Mucosa of descending colon (tissue), 3 donors: Measurements from ENCODE around the gene OMD. TPM values are rescaled to one million over a fixed set of nuclear protein-coding genes. Genes with fewer than 3 reads are reported as not detected.

ENCODE experiments used
- ATAC-seq: fragments of 200-7000 bp; cut with Tn5 transposase; one replicate; pipeline ENCODE4 v1.9.1; 2020; ENCODE audit warnings: mild to moderate bottlenecking, moderate library complexity
- DNase-seq, 3 donors: peaks; one replicate each; pipeline ENCODE4 v3.0.0-alpha.2; 2020
- H3K36me3 ChIP-seq: fragments of 200-600 bp; one replicate; pipeline ENCODE4 v1.8.0; 2021; ENCODE audit warnings: low read depth, mild to moderate bottlenecking
- H3K4me1 ChIP-seq: fragments of 200-600 bp; one replicate; pipeline ENCODE4 v1.8.0; 2021; ENCODE audit warnings: low read depth, mild to moderate bottlenecking
- H3K4me3 ChIP-seq: fragments of 200-600 bp; one replicate; pipeline ENCODE4 v1.8.0; 2021; ENCODE audit warnings: mild to moderate bottlenecking
- H3K9me3 ChIP-seq: fragments of 200-600 bp; one replicate; pipeline ENCODE4 v1.8.0; 2021; ENCODE audit warnings: mild to moderate bottlenecking
- CTCF ChIP-seq: fragments of 200-600 bp; IDR thresholded peaks from one replicate; pipeline ENCODE4 v1.8.0; 2022; ENCODE audit warnings: antibody characterized with exemption, mild to moderate bottlenecking
- intact Hi-C, 2 donors: fragments of 100-400 bp; cut with DNase I in 1 of 2; cut with micrococcal nuclease in 1 of 2; formaldehyde crosslinking; loops; one replicate each; pipeline versions ENCODE4 v1.11.0 to v1.11.1; 2022; cut with DNase I, micrococcal nuclease
- total RNA-seq, 3 donors: library from RNA; stranded (reverse); fragmentation: NEBNext Ultra II Directional in 2 of 3; extraction: Animal tissue kit (Norgen Biotek cat#: 25700) in 2 of 3; gene quantifications; one replicate each; pipeline versions ENCODE4 v1.2.1 to v1.2.4, GENCODE V29; 2021 to 2023
- donor health status: DM: no; HTN: no; CAD: no; lungs with moderate emphysema.
- donor health status: DM: no; HTN: no; CAD: no.
- donor health status: DM: no; HTN: yes; CAD: no.

The OMD gene
- total RNA-seq, 3 donors from 2014 or later, result 0.87 to 5.1 (median 1.8) TPM

GRCh38 chr9:92402826-92403745 lies 21.2 kb downstream of the OMD start:
- no peak for DNase-seq
- ATAC-seq, result no peak
- no peaks in the 10 kb centered on the region for H3K36me3 ChIP-seq
- H3K9me3 ChIP-seq, result no peaks in the 10 kb centered on the region
- no peak overlapping the region for H3K4me3 ChIP-seq
- H3K4me1 ChIP-seq, result no peaks in the 10 kb centered on the region
- no peak for TF ChIP-seq CTCF
- intact Hi-C loops, result no loop called here

GRCh38 chr9:92402360-92402759 lies 21.9 kb downstream of the OMD start:
- ATAC-seq (no peak), DNase-seq (no peak)
- Histone ChIP-seq H3K4me1 (no peaks in the 10 kb centered on the region), H3K4me3 (no peak overlapping the region), H3K9me3 (no peaks in the 10 kb centered on the region), H3K36me3 (no peaks in the 10 kb centered on the region)
- intact Hi-C loops, result no loop called here
- no peak for TF ChIP-seq CTCF

GRCh38 chr9:92397853-92398252 lies 26.4 kb downstream of the OMD start:
- ATAC-seq, result no peak
- Histone ChIP-seq H3K4me3 (no peak overlapping the region), H3K36me3 (no peaks in the 10 kb centered on the region), H3K9me3 (no peaks in the 10 kb centered on the region), H3K4me1 (no peaks in the 10 kb centered on the region)
- no peak for TF ChIP-seq CTCF
- intact Hi-C loops, result no loop called here
- no peak for DNase-seq

GRCh38 chr9:92395617-92396016 lies 28.7 kb downstream of the OMD start:
- ATAC-seq (no peak), DNase-seq (no peak)
- no peak overlapping the region for H3K4me3 ChIP-seq
- intact Hi-C loops, result no loop called here
- no peaks in the 10 kb centered on the region for H3K9me3 ChIP-seq
- no peaks in the 10 kb centered on the region for H3K36me3 ChIP-seq
- TF ChIP-seq CTCF, result no peak
- H3K4me1 ChIP-seq, result no peaks in the 10 kb centered on the region

- H3K36me3 ChIP-seq, result no peaks in the 10 kb centered on the region
- no peak for TF ChIP-seq CTCF
- intact Hi-C loops, result no loop called here
- ATAC-seq (no peak), DNase-seq (no peak)
- no peaks in the 10 kb centered on the region for H3K9me3 ChIP-seq
- H3K4me1 ChIP-seq, result no peaks in the 10 kb centered on the region
- H3K4me3 ChIP-seq, result no peak overlapping the region
Observed at GRCh38 chr9:92393686-92394085, 30.6 kb downstream of the OMD start.
